ENCODE results near the gene ATXN7. TPM values are rescaled to one million over a fixed set of nuclear protein-coding genes. Genes with fewer than 3 reads are reported as not detected.

The ATXN7 gene
- total and polyA plus RNA-seq, 4 donors, result 2.8 to 13.6 (median 5.6) TPM

DNA sequence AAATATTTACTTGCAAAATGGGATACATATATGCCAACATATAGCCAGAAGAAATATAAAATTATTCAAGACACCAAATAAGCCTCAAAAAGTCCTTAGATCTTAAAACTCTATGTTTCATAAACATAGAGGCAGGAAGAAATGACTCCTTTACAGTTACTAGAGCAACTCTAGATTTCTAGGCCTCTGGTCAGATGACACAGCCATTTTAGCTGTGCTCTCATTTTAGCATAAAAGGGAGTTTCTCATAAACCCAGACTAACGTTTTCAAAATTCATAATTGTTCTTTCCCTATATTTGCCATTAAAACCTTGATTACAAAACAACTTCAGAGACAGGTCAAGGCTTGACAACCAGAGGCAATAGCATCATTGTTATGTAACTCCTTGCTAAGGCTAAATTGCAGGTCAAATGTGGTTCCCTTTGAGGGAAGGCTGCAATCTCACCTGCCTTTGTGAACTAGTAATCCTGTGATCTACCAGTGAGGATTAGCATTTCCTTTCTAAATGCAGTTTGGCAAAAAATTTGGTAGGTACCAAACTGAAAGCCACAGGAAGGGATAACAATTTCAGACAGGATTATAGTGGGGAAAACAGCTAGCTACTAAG, 8.2 kb upstream of the ATXN7 start:
- Histone ChIP-seq H3K4me1 (ENCODE audit: control insufficient read depth in 4 of 4, insufficient read depth in 4 of 4, low read length in 3 of 4) (peaks cover 0 to 5% (median 2%) of the 10 kb centered on the region in 4 donors), H3K27me3 (ENCODE audit: control insufficient read depth in 4 of 4, insufficient read depth in 4 of 4, low read length in 3 of 4) (no peaks in the 10 kb centered on the region), H3K9ac (ENCODE audit: low read depth in 1 of 2, low read length in 2 of 2) (no peak overlapping the region), H3K27ac (ENCODE audit: low read depth in 1 of 2, low read length in 2 of 2) (no peak overlapping the region), H3K4me3 (ENCODE audit: low read depth in 1 of 3, low read length in 3 of 3) (no peak overlapping the region), H3K36me3 (ENCODE audit: control insufficient read depth in 4 of 4, insufficient read depth in 3 of 4, low read depth in 1 of 4, low read length in 3 of 4) (no peaks in the 10 kb centered on the region), H3K9me3 (ENCODE audit: control insufficient read depth in 4 of 4, low read length in 3 of 4) (no peaks in the 10 kb centered on the region)
- TF ChIP-seq HNF4A (conservative IDR thresholded peaks at IDR 0.05) (peak in 1 of 2 donors; percentile 9), RAD21 (IDR thresholded peaks at IDR 0.05) (peak in 1 of 2 donors; percentile 8), JUND (IDR thresholded peaks at IDR 0.05) (no peak), RXRA (IDR thresholded peaks at IDR 0.05) (peak; percentile 16 to 38)
- TF ChIP-seq, protein P1, sequence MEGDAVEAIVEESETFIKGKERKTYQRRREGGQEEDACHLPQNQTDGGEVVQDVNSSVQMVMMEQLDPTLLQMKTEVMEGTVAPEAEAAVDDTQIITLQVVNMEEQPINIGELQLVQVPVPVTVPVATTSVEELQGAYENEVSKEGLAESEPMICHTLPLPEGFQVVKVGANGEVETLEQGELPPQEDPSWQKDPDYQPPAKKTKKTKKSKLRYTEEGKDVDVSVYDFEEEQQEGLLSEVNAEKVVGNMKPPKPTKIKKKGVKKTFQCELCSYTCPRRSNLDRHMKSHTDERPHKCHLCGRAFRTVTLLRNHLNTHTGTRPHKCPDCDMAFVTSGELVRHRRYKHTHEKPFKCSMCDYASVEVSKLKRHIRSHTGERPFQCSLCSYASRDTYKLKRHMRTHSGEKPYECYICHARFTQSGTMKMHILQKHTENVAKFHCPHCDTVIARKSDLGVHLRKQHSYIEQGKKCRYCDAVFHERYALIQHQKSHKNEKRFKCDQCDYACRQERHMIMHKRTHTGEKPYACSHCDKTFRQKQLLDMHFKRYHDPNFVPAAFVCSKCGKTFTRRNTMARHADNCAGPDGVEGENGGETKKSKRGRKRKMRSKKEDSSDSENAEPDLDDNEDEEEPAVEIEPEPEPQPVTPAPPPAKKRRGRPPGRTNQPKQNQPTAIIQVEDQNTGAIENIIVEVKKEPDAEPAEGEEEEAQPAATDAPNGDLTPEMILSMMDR (IDR thresholded peaks at IDR 0.05; ENCODE audit: low read depth, low read length, missing input control), result no peak
- WGBS, result 13% methylated on average over 1 of the region's 1 CpG
- DNase-seq (ENCODE audit: low spot score), result no peak

- H3K9me3 ChIP-seq (ENCODE audit: control insufficient read depth in 4 of 4, low read length in 3 of 4), result no peaks in the 10 kb centered on the region
- no peak overlapping the region for H3K27ac ChIP-seq (ENCODE audit: low read depth in 1 of 2, low read length in 2 of 2)
- DNase-seq (ENCODE audit: low spot score), result no peak
- TF ChIP-seq HNF4G (IDR thresholded peaks at IDR 0.05), result no peak
- no peak for TF ChIP-seq YY1 (IDR thresholded peaks at IDR 0.05)
- TF ChIP-seq EGR1 (IDR thresholded peaks at IDR 0.05; ENCODE audit: low read depth in 2 of 2), result no peak
- TF ChIP-seq, protein P1 (IDR thresholded peaks at IDR 0.05; ENCODE audit: low read depth, low read length, missing input control), result no peak
- TF ChIP-seq SP1 (IDR thresholded peaks at IDR 0.05), result no peak
- TF ChIP-seq HNF4A (conservative IDR thresholded peaks at IDR 0.05), result no peak
- no peak for TF ChIP-seq FOXA1 (IDR thresholded peaks at IDR 0.05)
- TF ChIP-seq RAD21 (IDR thresholded peaks at IDR 0.05), result no peak
- TF ChIP-seq JUND (IDR thresholded peaks at IDR 0.05), result no peak
- TF ChIP-seq, protein P2, sequence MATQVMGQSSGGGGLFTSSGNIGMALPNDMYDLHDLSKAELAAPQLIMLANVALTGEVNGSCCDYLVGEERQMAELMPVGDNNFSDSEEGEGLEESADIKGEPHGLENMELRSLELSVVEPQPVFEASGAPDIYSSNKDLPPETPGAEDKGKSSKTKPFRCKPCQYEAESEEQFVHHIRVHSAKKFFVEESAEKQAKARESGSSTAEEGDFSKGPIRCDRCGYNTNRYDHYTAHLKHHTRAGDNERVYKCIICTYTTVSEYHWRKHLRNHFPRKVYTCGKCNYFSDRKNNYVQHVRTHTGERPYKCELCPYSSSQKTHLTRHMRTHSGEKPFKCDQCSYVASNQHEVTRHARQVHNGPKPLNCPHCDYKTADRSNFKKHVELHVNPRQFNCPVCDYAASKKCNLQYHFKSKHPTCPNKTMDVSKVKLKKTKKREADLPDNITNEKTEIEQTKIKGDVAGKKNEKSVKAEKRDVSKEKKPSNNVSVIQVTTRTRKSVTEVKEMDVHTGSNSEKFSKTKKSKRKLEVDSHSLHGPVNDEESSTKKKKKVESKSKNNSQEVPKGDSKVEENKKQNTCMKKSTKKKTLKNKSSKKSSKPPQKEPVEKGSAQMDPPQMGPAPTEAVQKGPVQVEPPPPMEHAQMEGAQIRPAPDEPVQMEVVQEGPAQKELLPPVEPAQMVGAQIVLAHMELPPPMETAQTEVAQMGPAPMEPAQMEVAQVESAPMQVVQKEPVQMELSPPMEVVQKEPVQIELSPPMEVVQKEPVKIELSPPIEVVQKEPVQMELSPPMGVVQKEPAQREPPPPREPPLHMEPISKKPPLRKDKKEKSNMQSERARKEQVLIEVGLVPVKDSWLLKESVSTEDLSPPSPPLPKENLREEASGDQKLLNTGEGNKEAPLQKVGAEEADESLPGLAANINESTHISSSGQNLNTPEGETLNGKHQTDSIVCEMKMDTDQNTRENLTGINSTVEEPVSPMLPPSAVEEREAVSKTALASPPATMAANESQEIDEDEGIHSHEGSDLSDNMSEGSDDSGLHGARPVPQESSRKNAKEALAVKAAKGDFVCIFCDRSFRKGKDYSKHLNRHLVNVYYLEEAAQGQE (IDR thresholded peaks at IDR 0.05), result no peak
- no peak for TF ChIP-seq ZBTB33 (IDR thresholded peaks at IDR 0.05)
- no peak for TF ChIP-seq MAX (IDR thresholded peaks at IDR 0.05)
- no peak for TF ChIP-seq FOXA2 (IDR thresholded peaks at IDR 0.05)
- TF ChIP-seq RXRA (IDR thresholded peaks at IDR 0.05), result no peak
- H3K36me3 ChIP-seq (ENCODE audit: control insufficient read depth in 4 of 4, insufficient read depth in 3 of 4, low read depth in 1 of 4, low read length in 3 of 4), result no peaks in the 10 kb centered on the region
- WGBS, result 98% methylated on average over 2 of the region's 2 CpGs
- no peak overlapping the region for H3K4me3 ChIP-seq (ENCODE audit: low read depth in 1 of 3, low read length in 3 of 3)
- peaks cover 0 to 8% (median 2%) of the 10 kb centered on the region in 4 donors for H3K4me1 ChIP-seq (ENCODE audit: control insufficient read depth in 4 of 4, insufficient read depth in 4 of 4, low read length in 3 of 4)
- no peak overlapping the region for H3K9ac ChIP-seq (ENCODE audit: low read depth in 1 of 2, low read length in 2 of 2)
- H3K27me3 ChIP-seq (ENCODE audit: control insufficient read depth in 4 of 4, insufficient read depth in 4 of 4, low read length in 3 of 4), result no peaks in the 10 kb centered on the region
Measured at GRCh38 chr3:63857311-63857710, 6.4 kb upstream of the ATXN7 start.

Data from liver (tissue), 9 donors.